H9 (cell line): ENCODE measurements around the gene JAG2. TPM values are rescaled to one million over a fixed set of nuclear protein-coding genes. Genes with fewer than 3 reads are reported as not detected.

ENCODE experiments used
- DNase-seq: peaks from one replicate; pipeline ENCODE4 v3.0.0-alpha.2; 2017
- H2AFZ ChIP-seq: one replicate; pipeline ENCODE4 v1.6.1; 2013; ENCODE audit warnings: mild to moderate bottlenecking, low read length, control low read depth, moderate library complexity
- H2AK5ac ChIP-seq: 2 replicates; pipeline ENCODE4 v1.6.1; 2013; ENCODE audit warnings: low read length, control low read depth, mixed read lengths; ENCODE audit not compliant: insufficient read length
- H2BK120ac ChIP-seq: one replicate; pipeline ENCODE4 v1.6.1; 2013; ENCODE audit warnings: low read depth, mild to moderate bottlenecking, low read length, control low read depth, inconsistent platforms; ENCODE audit not compliant: poor library complexity, severe bottlenecking
- H2BK12ac ChIP-seq: 2 replicates; pipeline ENCODE4 v1.6.1; 2013; ENCODE audit warnings: low read length, control low read depth, mixed read lengths, low read depth; ENCODE audit not compliant: insufficient read length
- H2BK15ac ChIP-seq: 2 replicates; pipeline ENCODE4 v1.6.1; 2013; ENCODE audit warnings: low read depth, low read length, control low read depth
- H2BK20ac ChIP-seq: one replicate; pipeline ENCODE4 v1.6.1; 2013; ENCODE audit warnings: low read depth, mild to moderate bottlenecking, low read length, control low read depth, inconsistent platforms; ENCODE audit not compliant: poor library complexity, severe bottlenecking
- H2BK5ac ChIP-seq: 2 replicates; pipeline ENCODE4 v1.6.1; 2013; ENCODE audit warnings: low read length, control low read depth, mixed read lengths; ENCODE audit not compliant: insufficient read length
- H3K14ac ChIP-seq: 2 replicates; pipeline ENCODE4 v1.6.1; 2013; ENCODE audit warnings: low read length, control low read depth; ENCODE audit not compliant: insufficient read depth
- H3K18ac ChIP-seq: 2 replicates; pipeline ENCODE4 v1.6.1; 2013; ENCODE audit warnings: low read depth, mild to moderate bottlenecking, mixed read lengths, low read length, control low read depth; ENCODE audit not compliant: insufficient read length
- H3K23ac ChIP-seq: 2 replicates; pipeline ENCODE4 v1.6.1; 2013; ENCODE audit warnings: low read length, control low read depth, mixed read lengths, low read depth; ENCODE audit not compliant: insufficient read length
- H3K23me2 ChIP-seq: 2 replicates; pipeline ENCODE4 v1.6.1; 2013; ENCODE audit warnings: low read depth, mild to moderate bottlenecking, mixed read lengths, low read length, control low read depth; ENCODE audit not compliant: insufficient read length, poor library complexity, severe bottlenecking
- H3K27ac ChIP-seq: 2 replicates; pipeline ENCODE4 v1.5.1; 2013; ENCODE audit warnings: low read length, control low read depth, mixed read lengths, low read depth; ENCODE audit not compliant: insufficient read length
- H3K27me3 ChIP-seq: 2 replicates; pipeline ENCODE4 v1.6.1; 2013; ENCODE audit warnings: low read length, control low read depth, inconsistent platforms; ENCODE audit not compliant: insufficient read depth
- H3K4ac ChIP-seq: 2 replicates; pipeline ENCODE4 v1.6.1; 2013; ENCODE audit warnings: low read depth, mild to moderate bottlenecking, control low read depth, inconsistent platforms, low read length, moderate library complexity
- H3K4me1 ChIP-seq: 2 replicates; pipeline ENCODE4 v1.6.1; 2013; ENCODE audit warnings: low read length, control low read depth, inconsistent platforms; ENCODE audit not compliant: insufficient read depth
- H3K4me2 ChIP-seq: 2 replicates; pipeline ENCODE4 v1.6.1; 2013; ENCODE audit warnings: low read length, control low read depth, mixed read lengths; ENCODE audit not compliant: insufficient read length, insufficient read depth
- H3K56ac ChIP-seq: 2 replicates; pipeline ENCODE4 v1.6.1; 2013; ENCODE audit warnings: low read depth, mild to moderate bottlenecking, mixed read lengths, low read length, control low read depth; ENCODE audit not compliant: insufficient read length
- H3K79me1 ChIP-seq: 2 replicates; pipeline ENCODE4 v1.6.1; 2013; ENCODE audit warnings: low read depth, mild to moderate bottlenecking, moderate library complexity, low read length, control low read depth, inconsistent platforms; ENCODE audit not compliant: insufficient read depth, poor library complexity, severe bottlenecking
- H3K79me2 ChIP-seq: 2 replicates; pipeline ENCODE4 v1.6.1; 2013; ENCODE audit warnings: low read length, control low read depth, inconsistent platforms; ENCODE audit not compliant: insufficient read depth
- H3K9ac ChIP-seq: 2 replicates; pipeline ENCODE4 v1.6.1; 2013; ENCODE audit warnings: low read length, control low read depth, mixed read lengths; ENCODE audit not compliant: insufficient read length; ENCODE audit errors: extremely low read depth
- H3K9me3 ChIP-seq: one replicate; pipeline ENCODE4 v1.6.1; 2013; ENCODE audit warnings: low read depth, low read length, inconsistent platforms; ENCODE audit not compliant: control insufficient read depth
- H3T11ph ChIP-seq: one replicate; pipeline ENCODE4 v1.6.1; 2013; ENCODE audit warnings: mild to moderate bottlenecking, low read length, control low read depth, inconsistent platforms
- H4K20me1 ChIP-seq: one replicate; pipeline ENCODE4 v1.6.1; 2013; ENCODE audit not compliant: control insufficient read depth, insufficient read length, insufficient read depth
- H4K5ac ChIP-seq: 2 replicates; pipeline ENCODE4 v1.6.1; 2013; ENCODE audit warnings: low read depth, mild to moderate bottlenecking, mixed read lengths, low read length, control low read depth; ENCODE audit not compliant: insufficient read length
- H4K8ac ChIP-seq: replicated peaks from 2 replicates; pipeline ENCODE4 v1.6.1; 2013; ENCODE audit warnings: low read length, control low read depth, mixed read lengths, low read depth; ENCODE audit not compliant: insufficient read length
- H4K91ac ChIP-seq: 2 replicates; pipeline ENCODE4 v1.6.1; 2013; ENCODE audit warnings: low read depth, mild to moderate bottlenecking, moderate library complexity, mixed read lengths, low read length, control low read depth; ENCODE audit not compliant: insufficient read length
- H3K27ac Mint-ChIP-seq, 3 experiments: 2 replicates in 2 of 3; 3 replicates in 1 of 3; pipeline ENCODE4 v1.8.0; 2020 to 2021; ENCODE audit warnings: mixed read lengths in 3 of 3, mild to moderate bottlenecking in 1 of 3, moderate library complexity in 1 of 3
- H3K27me3 Mint-ChIP-seq: 2 replicates; pipeline ENCODE4 v1.8.0; 2021; ENCODE audit warnings: low read depth, mild to moderate bottlenecking, moderate library complexity, mixed read lengths
- H3K36me3 Mint-ChIP-seq, 3 experiments: 2 replicates in 2 of 3; 3 replicates in 1 of 3; pipeline ENCODE4 v1.8.0; 2020 to 2021; ENCODE audit warnings: low read depth in 3 of 3, mixed read lengths in 3 of 3; ENCODE audit not compliant: insufficient read depth in 1 of 3
- H3K4me1 Mint-ChIP-seq, 2 experiments: 2 replicates each; pipeline ENCODE4 v1.8.0; 2020; ENCODE audit warnings: mixed read lengths in 2 of 2
- H3K4me3 Mint-ChIP-seq, 2 experiments: 2 replicates in 1 of 2; 3 replicates in 1 of 2; pipeline ENCODE4 v1.8.0; 2020 to 2021; ENCODE audit warnings: mild to moderate bottlenecking in 2 of 2, mixed read lengths in 2 of 2, moderate library complexity in 1 of 2
- H3K9me3 Mint-ChIP-seq, 2 experiments: 2 replicates in 1 of 2; 3 replicates in 1 of 2; pipeline ENCODE4 v1.8.0; 2020; ENCODE audit warnings: mild to moderate bottlenecking in 2 of 2, mixed read lengths in 2 of 2, moderate library complexity in 1 of 2
- WGBS: extraction: QIAGEN DNeasy Blood & Tissue Kit; methylation state at CpG from one replicate; pipeline ENCODE4 v1.1.7; 2013; ENCODE audit warnings: missing lambda C conversion rate, low lambda C conversion rate, mixed read lengths; ENCODE audit not compliant: insufficient read length; ENCODE audit errors: extremely low coverage; 5-methylcytosine and 5-hydroxymethylcytosine counted together
- total RNA-seq: library from RNA; stranded (reverse); gene quantifications from 2 replicates; pipeline ENCODE4 v1.2.1, GENCODE V29; 2021
- TF ChIP-seq, protein P1 (sequence below): fragments of 200-600 bp; sonication (generic); conservative IDR thresholded peaks from 3 replicates; pipeline ENCODE4 v1.8.0; 2021; ENCODE audit warnings: antibody characterized with exemption, mild to moderate bottlenecking

The JAG2 gene
- total RNA-seq, 1 experiment from 2014 or later, result 11.4 TPM

DNA sequence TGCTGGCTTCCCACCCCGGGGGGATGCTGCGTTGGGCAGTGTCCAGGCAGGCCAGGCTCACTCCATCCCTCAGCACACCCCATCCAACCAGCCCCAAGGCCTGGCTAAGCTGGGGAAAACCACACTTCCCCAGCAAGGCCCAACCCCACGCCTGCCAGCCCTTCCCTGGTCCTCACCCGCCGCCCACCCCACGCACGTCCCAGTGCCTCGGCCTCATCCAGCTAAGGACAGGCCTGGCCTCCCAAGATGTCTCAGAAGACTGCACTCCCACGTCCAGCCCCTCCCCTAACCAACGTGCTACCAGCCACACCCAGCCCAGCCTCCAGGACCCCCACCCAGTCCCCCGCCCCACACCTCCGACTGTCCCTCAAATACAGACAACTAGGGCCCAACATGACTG lies 9.8 kb downstream of the JAG2 start:
- WGBS, result no CpG with 5 or more reads among the region's 12 CpGs
- Histone ChIP-seq H2BK12ac (no peak overlapping the region), H3K18ac (no peak overlapping the region), H2BK15ac (no peak overlapping the region), H4K5ac (no peak overlapping the region), H3T11ph (no peak overlapping the region), H3K79me2 (no peaks in the 10 kb centered on the region), H3K4ac (no peak overlapping the region), H2BK120ac (no peak overlapping the region), H2AK5ac (no peak overlapping the region), H3K27ac (no peak overlapping the region), H3K79me1 (no peaks in the 10 kb centered on the region), H3K23ac (no peak overlapping the region), H3K9ac (no peak overlapping the region), H2BK5ac (no peak overlapping the region), H3K9me3 (no peaks in the 10 kb centered on the region), H3K4me2 (no peak overlapping the region), H2AFZ (no peak overlapping the region), H3K27me3 (no peaks in the 10 kb centered on the region), H3K4me1 (no peaks in the 10 kb centered on the region), H3K56ac (no peak overlapping the region), H4K91ac (no peak overlapping the region), H3K14ac (no peak overlapping the region), H4K8ac (no peak overlapping the region), H3K23me2 (no peaks in the 10 kb centered on the region), H2BK20ac (no peak overlapping the region), H4K20me1 (no peaks in the 10 kb centered on the region)
- DNase-seq, result no peak
- Mint-ChIP-seq H3K27me3 (peaks cover 1% of the 10 kb centered on the region; the same call in 1 of the 2 replicates), H3K4me1 (peaks cover 2 to 36% of the 10 kb centered on the region in 2 experiments), H3K9me3 (no peaks in the 10 kb centered on the region), H3K4me3 (no peak overlapping the region), H3K36me3 (no peaks in the 10 kb centered on the region), H3K27ac (no peak overlapping the region)
- TF ChIP-seq, protein P1, sequence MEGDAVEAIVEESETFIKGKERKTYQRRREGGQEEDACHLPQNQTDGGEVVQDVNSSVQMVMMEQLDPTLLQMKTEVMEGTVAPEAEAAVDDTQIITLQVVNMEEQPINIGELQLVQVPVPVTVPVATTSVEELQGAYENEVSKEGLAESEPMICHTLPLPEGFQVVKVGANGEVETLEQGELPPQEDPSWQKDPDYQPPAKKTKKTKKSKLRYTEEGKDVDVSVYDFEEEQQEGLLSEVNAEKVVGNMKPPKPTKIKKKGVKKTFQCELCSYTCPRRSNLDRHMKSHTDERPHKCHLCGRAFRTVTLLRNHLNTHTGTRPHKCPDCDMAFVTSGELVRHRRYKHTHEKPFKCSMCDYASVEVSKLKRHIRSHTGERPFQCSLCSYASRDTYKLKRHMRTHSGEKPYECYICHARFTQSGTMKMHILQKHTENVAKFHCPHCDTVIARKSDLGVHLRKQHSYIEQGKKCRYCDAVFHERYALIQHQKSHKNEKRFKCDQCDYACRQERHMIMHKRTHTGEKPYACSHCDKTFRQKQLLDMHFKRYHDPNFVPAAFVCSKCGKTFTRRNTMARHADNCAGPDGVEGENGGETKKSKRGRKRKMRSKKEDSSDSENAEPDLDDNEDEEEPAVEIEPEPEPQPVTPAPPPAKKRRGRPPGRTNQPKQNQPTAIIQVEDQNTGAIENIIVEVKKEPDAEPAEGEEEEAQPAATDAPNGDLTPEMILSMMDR, result no peak
